Measurements from ENCODE around the gene SAYSD1.

The SAYSD1 gene

DNA sequence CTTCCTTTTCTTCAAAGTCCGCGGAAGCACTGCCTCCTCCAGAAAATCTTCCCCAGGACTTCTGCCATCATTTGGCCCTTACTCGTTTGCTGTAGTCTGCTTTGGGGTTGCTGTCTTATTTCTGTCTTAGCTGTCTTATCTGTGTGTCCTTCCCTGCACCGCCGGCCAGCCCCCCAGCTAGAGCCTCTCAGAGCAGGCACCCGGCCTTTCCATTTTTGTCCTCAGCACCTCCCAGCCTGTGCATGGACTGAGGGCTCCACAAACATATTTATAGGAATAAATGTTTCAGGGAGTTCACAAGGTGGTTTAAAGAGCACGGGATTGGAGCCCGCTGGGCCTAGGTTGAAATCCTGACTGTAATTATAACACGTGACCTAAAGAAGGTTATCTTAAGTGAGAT lies 58.3 kb downstream of the SAYSD1 start:
- no peak overlapping the region for H2AFZ ChIP-seq (ENCODE audit: low read depth, low read length)
- no peak overlapping the region for H3K4me2 ChIP-seq (ENCODE audit: insufficient read depth, low read length)
- no peak overlapping the region for H3K27ac ChIP-seq (ENCODE audit: low read length)
- H3K36me3 ChIP-seq (ENCODE audit: insufficient read depth, low read length), result peaks cover 19% of the 10 kb centered on the region; the same call in 1 of the 2 replicates
- no peak for ATAC-seq (ENCODE audit: insufficient read depth, low read depth)
- no peak for DNase-seq
- no peak overlapping the region for H3K4me3 ChIP-seq (ENCODE audit: low read depth in 1 of 2, low read length in 2 of 2)
- no peaks in the 10 kb centered on the region for H3K9me3 ChIP-seq (ENCODE audit: insufficient read depth, low read length, severe bottlenecking)
- peaks cover 7% of the 10 kb centered on the region for H3K4me1 ChIP-seq (ENCODE audit: insufficient read depth, low read length)
- TF ChIP-seq CTCF (IDR thresholded peaks at IDR 0.05; ENCODE audit: borderline replicate concordance, extremely low read depth, low read length, poor library complexity, severe bottlenecking) (no peak), EZH2 (IDR thresholded peaks at IDR 0.05; ENCODE audit: borderline replicate concordance, low read depth, low read length, severe bottlenecking) (no peak)
- H3K79me2 ChIP-seq (ENCODE audit: insufficient read depth, low read length), result peaks cover 10% of the 10 kb centered on the region
- H4K20me1 ChIP-seq (ENCODE audit: insufficient read depth, low read length), result peaks cover 14% of the 10 kb centered on the region
- no peak overlapping the region for H3K9ac ChIP-seq (ENCODE audit: low read depth, low read length)
- no peaks in the 10 kb centered on the region for H3K27me3 ChIP-seq (ENCODE audit: insufficient read depth, low read length, poor library complexity)

DNA sequence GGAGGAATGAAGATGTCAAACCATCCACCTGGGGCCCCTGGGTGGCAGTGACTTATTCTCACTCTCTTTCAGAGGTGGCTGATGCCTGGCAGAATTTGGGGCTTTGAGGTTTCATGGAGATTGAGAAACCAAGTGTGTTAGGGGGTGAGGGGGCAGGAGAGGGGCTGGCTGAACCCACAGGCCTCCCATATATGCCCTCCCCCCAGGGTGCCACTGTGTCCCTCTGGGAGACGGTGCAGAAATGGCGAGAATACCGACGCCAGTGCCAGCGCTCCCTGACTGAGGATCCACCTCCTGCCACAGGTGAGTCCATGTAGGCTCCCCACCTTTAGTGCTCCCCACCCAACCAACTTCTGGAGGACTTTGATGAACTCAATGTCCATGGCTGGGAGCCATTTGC lies 58.8 kb downstream of the SAYSD1 start:
- Histone ChIP-seq H3K9ac (ENCODE audit: low read depth, low read length) (no peak overlapping the region), H3K4me1 (ENCODE audit: insufficient read depth, low read length) (peaks cover 12% of the 10 kb centered on the region), H2AFZ (ENCODE audit: low read depth, low read length) (no peak overlapping the region), H3K27ac (ENCODE audit: low read length) (no peak overlapping the region), H3K36me3 (ENCODE audit: insufficient read depth, low read length) (peaks cover 19% of the 10 kb centered on the region; the same call in 1 of the 2 replicates), H3K4me3 (ENCODE audit: low read depth in 1 of 2, low read length in 2 of 2) (no peak overlapping the region), H4K20me1 (ENCODE audit: insufficient read depth, low read length) (peaks cover 15% of the 10 kb centered on the region), H3K9me3 (ENCODE audit: insufficient read depth, low read length, severe bottlenecking) (no peaks in the 10 kb centered on the region), H3K27me3 (ENCODE audit: insufficient read depth, low read length, poor library complexity) (no peaks in the 10 kb centered on the region), H3K79me2 (ENCODE audit: insufficient read depth, low read length) (peaks cover 10% of the 10 kb centered on the region), H3K4me2 (ENCODE audit: insufficient read depth, low read length) (no peak overlapping the region)
- DNase-seq (no peak), ATAC-seq (ENCODE audit: insufficient read depth, low read depth) (no peak)
- no peak for TF ChIP-seq CTCF (IDR thresholded peaks at IDR 0.05; ENCODE audit: borderline replicate concordance, extremely low read depth, low read length, poor library complexity, severe bottlenecking)

GRCh38 chr6:39055661-39056060 lies 59.3 kb downstream of the SAYSD1 start:
- Histone ChIP-seq H3K9me3 (ENCODE audit: insufficient read depth, low read length, severe bottlenecking) (no peaks in the 10 kb centered on the region), H3K4me3 (ENCODE audit: low read depth in 1 of 2, low read length in 2 of 2) (no peak overlapping the region), H2AFZ (ENCODE audit: low read depth, low read length) (no peak overlapping the region), H3K27ac (ENCODE audit: low read length) (no peak overlapping the region), H4K20me1 (ENCODE audit: insufficient read depth, low read length) (peaks cover 15% of the 10 kb centered on the region), H3K9ac (ENCODE audit: low read depth, low read length) (no peak overlapping the region), H3K27me3 (ENCODE audit: insufficient read depth, low read length, poor library complexity) (no peaks in the 10 kb centered on the region), H3K36me3 (ENCODE audit: insufficient read depth, low read length) (peaks cover 19% of the 10 kb centered on the region; the same call in 1 of the 2 replicates), H3K4me2 (ENCODE audit: insufficient read depth, low read length) (no peak overlapping the region), H3K79me2 (ENCODE audit: insufficient read depth, low read length) (peaks cover 10% of the 10 kb centered on the region), H3K4me1 (ENCODE audit: insufficient read depth, low read length) (peaks cover 18% of the 10 kb centered on the region)
- TF ChIP-seq CTCF (IDR thresholded peaks at IDR 0.05; ENCODE audit: borderline replicate concordance, extremely low read depth, low read length, poor library complexity, severe bottlenecking) (no peak), EZH2 (IDR thresholded peaks at IDR 0.05; ENCODE audit: borderline replicate concordance, low read depth, low read length, severe bottlenecking) (no peak)
- ATAC-seq (ENCODE audit: insufficient read depth, low read depth), result no peak
- no peak for DNase-seq

All from DND-41 (cell line).